Measurements from ENCODE around the gene XYLT1. TPM values are rescaled to one million over a fixed set of nuclear protein-coding genes. Genes with fewer than 3 reads are reported as not detected.

XYLT1 gene
- total RNA-seq, 1 donor from 2014 or later = 1.6 TPM

DNA sequence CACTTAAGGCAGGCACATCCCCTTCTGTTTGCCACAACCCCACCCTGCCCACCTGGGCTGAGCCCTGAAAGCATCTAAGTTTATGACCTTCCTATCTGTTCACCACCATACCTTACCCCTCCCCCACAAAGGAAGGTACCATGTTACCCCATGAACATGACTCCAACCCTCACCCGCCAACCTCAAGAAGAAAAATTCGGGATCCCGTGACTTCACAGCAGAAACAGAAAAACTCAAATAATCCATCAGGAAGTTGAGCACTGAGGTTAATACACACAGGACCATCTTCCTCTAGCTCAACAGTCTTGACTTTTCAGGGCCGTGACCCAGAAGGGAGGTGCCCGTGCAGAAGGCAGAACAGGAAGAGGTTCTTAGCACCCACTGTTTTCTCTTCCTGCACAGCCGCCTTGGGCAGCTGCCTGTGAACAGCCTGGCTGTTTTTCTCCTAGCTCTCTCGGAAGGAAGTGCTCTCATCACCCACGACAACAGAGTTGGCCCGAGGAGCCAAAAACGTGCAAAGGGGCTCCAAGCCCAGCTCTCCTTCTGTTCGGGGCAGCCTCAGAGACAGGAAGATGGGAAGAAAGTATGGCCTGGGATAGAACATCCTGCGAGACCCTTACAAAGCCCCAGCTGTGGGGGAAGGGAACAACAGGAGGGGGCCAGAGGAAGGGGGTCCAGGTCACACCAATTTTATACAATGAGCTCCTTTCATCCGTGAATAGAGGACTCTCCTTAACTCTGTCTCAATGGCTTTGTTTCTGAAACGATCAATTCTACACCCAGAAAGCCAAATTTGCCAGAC is 101.1 kb downstream of the XYLT1 start:
- no peak for TF ChIP-seq CTCF (IDR thresholded peaks at IDR 0.05; ENCODE audit: insufficient read depth, low read length, poor library complexity, severe bottlenecking)
- Histone ChIP-seq H3K27me3 (ENCODE audit: control insufficient read depth, insufficient read depth, low read length) (no peaks in the 10 kb centered on the region), H3K36me3 (ENCODE audit: control insufficient read depth, insufficient read depth, low read length) (no peaks in the 10 kb centered on the region), H3K4me3 (ENCODE audit: low read depth, low read length) (no peak overlapping the region)
- no peak for DNase-seq (ENCODE audit: low read depth)

- no peaks in the 10 kb centered on the region for H3K27me3 ChIP-seq (ENCODE audit: control insufficient read depth, insufficient read depth, low read length)
- no peak for TF ChIP-seq CTCF (IDR thresholded peaks at IDR 0.05; ENCODE audit: insufficient read depth, low read length, poor library complexity, severe bottlenecking)
- H3K4me3 ChIP-seq (ENCODE audit: low read depth, low read length) = no peak overlapping the region
- DNase-seq (ENCODE audit: low read depth) = no peak
- no peaks in the 10 kb centered on the region for H3K36me3 ChIP-seq (ENCODE audit: control insufficient read depth, insufficient read depth, low read length)
Observed at GRCh38 chr16:17368951-17369350, 101.8 kb downstream of the XYLT1 start.

DNA sequence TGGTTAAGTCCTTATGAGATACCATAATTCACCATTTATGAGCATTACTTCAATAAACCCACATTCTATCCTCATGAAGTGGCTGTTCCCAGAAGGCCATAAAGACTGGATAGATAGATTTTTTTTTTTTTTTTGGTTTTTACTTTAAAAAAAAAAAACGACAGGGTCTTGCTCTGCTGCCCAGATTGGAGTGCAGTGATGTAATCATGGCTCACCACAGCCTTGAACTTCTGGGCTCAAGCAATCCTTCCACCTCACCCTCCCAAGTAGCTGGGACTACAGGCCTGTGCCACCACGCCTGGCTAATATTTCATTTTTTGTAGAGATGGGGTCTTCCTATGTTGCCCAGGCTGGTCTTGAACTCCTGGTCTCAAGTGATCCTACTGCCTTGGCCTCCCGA is 102.3 kb downstream of the XYLT1 start:
- Histone ChIP-seq H3K4me3 (ENCODE audit: low read depth, low read length) (no peak overlapping the region), H3K36me3 (ENCODE audit: control insufficient read depth, insufficient read depth, low read length) (no peaks in the 10 kb centered on the region), H3K27me3 (ENCODE audit: control insufficient read depth, insufficient read depth, low read length) (no peaks in the 10 kb centered on the region)
- DNase-seq (ENCODE audit: low read depth) = no peak
- no peak for TF ChIP-seq CTCF (IDR thresholded peaks at IDR 0.05; ENCODE audit: insufficient read depth, low read length, poor library complexity, severe bottlenecking)

- no peak for DNase-seq (ENCODE audit: low read depth)
Observed at GRCh38 chr16:17367923-17368322, 102.8 kb downstream of the XYLT1 start.

DNA sequence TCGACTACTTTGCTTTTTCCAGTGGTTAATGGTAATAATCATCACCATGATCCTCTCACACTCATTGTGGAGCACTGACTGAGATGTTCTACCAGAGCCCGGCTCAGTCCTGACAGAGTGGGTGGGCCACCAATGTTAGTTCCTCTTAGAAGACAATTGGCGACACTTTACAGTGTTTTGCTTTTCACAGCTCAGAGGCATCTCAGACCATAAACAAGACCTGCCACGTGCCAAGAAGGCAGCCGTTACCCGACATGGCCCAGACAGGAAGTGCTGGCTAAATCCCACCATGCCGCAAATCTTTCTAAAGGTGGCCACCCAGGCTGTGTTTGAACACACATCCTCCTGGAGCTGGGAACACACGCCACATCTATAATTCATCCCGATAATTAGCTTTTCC is 103.7 kb downstream of the XYLT1 start:
- DNase-seq (ENCODE audit: low read depth) = no peak
- TF ChIP-seq CTCF (IDR thresholded peaks at IDR 0.05; ENCODE audit: insufficient read depth, low read length, poor library complexity, severe bottlenecking) = no peak
- Histone ChIP-seq H3K36me3 (ENCODE audit: control insufficient read depth, insufficient read depth, low read length) (no peaks in the 10 kb centered on the region), H3K27me3 (ENCODE audit: control insufficient read depth, insufficient read depth, low read length) (no peaks in the 10 kb centered on the region), H3K4me3 (ENCODE audit: low read depth, low read length) (no peak overlapping the region)

More at GRCh38 chr16:17367923-17368322, 102.8 kb downstream of the XYLT1 start:
- Histone ChIP-seq H3K4me3 (ENCODE audit: low read depth, low read length) (no peak overlapping the region), H3K27me3 (ENCODE audit: control insufficient read depth, insufficient read depth, low read length) (no peaks in the 10 kb centered on the region), H3K36me3 (ENCODE audit: control insufficient read depth, insufficient read depth, low read length) (no peaks in the 10 kb centered on the region)
- no peak for TF ChIP-seq CTCF (IDR thresholded peaks at IDR 0.05; ENCODE audit: insufficient read depth, low read length, poor library complexity, severe bottlenecking)
